Measurements from ENCODE around the gene ZNF813.
"Not testable (repeated sequence)": the region's sequence is repeated elsewhere in the genome, so short reads cannot be mapped to it uniquely, and the experiment has no call there.

DNA sequence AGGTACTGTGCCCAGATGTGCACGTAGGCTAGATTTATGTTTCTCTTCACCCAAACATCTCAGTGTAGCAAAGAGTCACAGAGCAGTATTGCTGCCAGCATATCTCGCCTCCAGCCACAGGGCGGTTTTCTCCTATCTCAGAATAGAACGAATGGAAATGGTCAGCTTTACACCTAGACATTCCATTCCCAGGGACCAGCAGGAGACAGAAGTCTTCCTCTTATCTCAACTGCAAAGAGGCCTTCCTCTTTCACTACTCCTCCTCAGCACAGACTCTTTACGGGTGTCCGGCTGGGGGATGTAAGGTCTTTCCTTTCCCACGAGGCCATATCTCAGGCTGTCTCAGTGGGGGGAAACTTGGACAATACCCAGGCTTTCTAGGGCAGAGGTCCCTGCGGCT is 1.1 kb downstream of the ZNF813 start:
- TF ChIP-seq ZNF644 (tag; IDR thresholded peaks at IDR 0.05; ENCODE audit: low read depth); ZNF318 (IDR thresholded peaks at IDR 0.05; ENCODE audit: borderline replicate concordance in 1 of 2, low read depth in 1 of 2); CBX8 (IDR thresholded peaks at IDR 0.05; ENCODE audit: borderline replicate concordance, extremely low read depth, low read depth, low read length, poor library complexity, severe bottlenecking); SRF (CRISPR knock-in tag; IDR thresholded peaks at IDR 0.05); HBP1 (CRISPR knock-in tag; IDR thresholded peaks at IDR 0.05): not testable (repeated sequence)
- TF ChIP-seq, protein P1, sequence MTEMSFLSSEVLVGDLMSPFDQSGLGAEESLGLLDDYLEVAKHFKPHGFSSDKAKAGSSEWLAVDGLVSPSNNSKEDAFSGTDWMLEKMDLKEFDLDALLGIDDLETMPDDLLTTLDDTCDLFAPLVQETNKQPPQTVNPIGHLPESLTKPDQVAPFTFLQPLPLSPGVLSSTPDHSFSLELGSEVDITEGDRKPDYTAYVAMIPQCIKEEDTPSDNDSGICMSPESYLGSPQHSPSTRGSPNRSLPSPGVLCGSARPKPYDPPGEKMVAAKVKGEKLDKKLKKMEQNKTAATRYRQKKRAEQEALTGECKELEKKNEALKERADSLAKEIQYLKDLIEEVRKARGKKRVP (CRISPR knock-in tag; IDR thresholded peaks at IDR 0.05), result not testable (repeated sequence)
- TF ChIP-seq, protein P2, sequence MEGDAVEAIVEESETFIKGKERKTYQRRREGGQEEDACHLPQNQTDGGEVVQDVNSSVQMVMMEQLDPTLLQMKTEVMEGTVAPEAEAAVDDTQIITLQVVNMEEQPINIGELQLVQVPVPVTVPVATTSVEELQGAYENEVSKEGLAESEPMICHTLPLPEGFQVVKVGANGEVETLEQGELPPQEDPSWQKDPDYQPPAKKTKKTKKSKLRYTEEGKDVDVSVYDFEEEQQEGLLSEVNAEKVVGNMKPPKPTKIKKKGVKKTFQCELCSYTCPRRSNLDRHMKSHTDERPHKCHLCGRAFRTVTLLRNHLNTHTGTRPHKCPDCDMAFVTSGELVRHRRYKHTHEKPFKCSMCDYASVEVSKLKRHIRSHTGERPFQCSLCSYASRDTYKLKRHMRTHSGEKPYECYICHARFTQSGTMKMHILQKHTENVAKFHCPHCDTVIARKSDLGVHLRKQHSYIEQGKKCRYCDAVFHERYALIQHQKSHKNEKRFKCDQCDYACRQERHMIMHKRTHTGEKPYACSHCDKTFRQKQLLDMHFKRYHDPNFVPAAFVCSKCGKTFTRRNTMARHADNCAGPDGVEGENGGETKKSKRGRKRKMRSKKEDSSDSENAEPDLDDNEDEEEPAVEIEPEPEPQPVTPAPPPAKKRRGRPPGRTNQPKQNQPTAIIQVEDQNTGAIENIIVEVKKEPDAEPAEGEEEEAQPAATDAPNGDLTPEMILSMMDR (IDR thresholded peaks at IDR 0.05 in 2 of 3, conservative IDR thresholded peaks at IDR 0.05 in 1 of 3; ENCODE audit: insufficient read depth in 2 of 3, low read depth in 1 of 3, low read length in 3 of 3), result not testable (repeated sequence)
- TF ChIP-seq, protein P3, sequence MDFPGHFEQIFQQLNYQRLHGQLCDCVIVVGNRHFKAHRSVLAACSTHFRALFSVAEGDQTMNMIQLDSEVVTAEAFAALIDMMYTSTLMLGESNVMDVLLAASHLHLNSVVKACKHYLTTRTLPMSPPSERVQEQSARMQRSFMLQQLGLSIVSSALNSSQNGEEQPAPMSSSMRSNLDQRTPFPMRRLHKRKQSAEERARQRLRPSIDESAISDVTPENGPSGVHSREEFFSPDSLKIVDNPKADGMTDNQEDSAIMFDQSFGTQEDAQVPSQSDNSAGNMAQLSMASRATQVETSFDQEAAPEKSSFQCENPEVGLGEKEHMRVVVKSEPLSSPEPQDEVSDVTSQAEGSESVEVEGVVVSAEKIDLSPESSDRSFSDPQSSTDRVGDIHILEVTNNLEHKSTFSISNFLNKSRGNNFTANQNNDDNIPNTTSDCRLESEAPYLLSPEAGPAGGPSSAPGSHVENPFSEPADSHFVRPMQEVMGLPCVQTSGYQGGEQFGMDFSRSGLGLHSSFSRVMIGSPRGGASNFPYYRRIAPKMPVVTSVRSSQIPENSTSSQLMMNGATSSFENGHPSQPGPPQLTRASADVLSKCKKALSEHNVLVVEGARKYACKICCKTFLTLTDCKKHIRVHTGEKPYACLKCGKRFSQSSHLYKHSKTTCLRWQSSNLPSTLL (IDR thresholded peaks at IDR 0.05), result not testable (repeated sequence)

Data from K562 (cell line).